NCI-H460 (cell line): ENCODE measurements around the gene EDAR. TPM values are rescaled to one million over a fixed set of nuclear protein-coding genes. Genes with fewer than 3 reads are reported as not detected.

ENCODE experiments used
- DNase-seq: peaks from one replicate; pipeline ENCODE4 v3.0.0-alpha.2; 2016; ENCODE audit warnings: low read depth; ENCODE audit errors: extremely low read depth
- polyA plus RNA-seq: library from polyadenylated mRNA; depleted of rRNA; stranded (reverse); fragments of >200 nt; gene quantifications from 2 replicates; pipeline ENCODE4 v1.2.3, GENCODE V29; 2014; cell fraction: nucleus; rRNA removed
- total RNA-seq: library from RNA; depleted of rRNA; stranded (reverse); fragments of >200 nt; shearing (Covaris generic); gene quantifications from 2 replicates; pipeline ENCODE4 v1.2.3, GENCODE V29; 2014; rRNA removed

EDAR gene
- total RNA-seq: not detected in 2 replicates
- polyA plus RNA-seq: not detected in 2 replicates

GRCh38 chr2:108988796-108989713 is at the start of gene EDAR:
Gene EDAR (minus strand): TSS chr2:108989220. CDS start chr2:108931014, 58,206 bp downstream.
- peak; percentile 31 for DNase-seq

- no peak for DNase-seq
Measured at GRCh38 chr2:109033171-109033570, 44.2 kb upstream of the EDAR start.

GRCh38 chr2:109032229-109032820 is 43.3 kb upstream of the EDAR start:
- DNase-seq: no peak

DNA sequence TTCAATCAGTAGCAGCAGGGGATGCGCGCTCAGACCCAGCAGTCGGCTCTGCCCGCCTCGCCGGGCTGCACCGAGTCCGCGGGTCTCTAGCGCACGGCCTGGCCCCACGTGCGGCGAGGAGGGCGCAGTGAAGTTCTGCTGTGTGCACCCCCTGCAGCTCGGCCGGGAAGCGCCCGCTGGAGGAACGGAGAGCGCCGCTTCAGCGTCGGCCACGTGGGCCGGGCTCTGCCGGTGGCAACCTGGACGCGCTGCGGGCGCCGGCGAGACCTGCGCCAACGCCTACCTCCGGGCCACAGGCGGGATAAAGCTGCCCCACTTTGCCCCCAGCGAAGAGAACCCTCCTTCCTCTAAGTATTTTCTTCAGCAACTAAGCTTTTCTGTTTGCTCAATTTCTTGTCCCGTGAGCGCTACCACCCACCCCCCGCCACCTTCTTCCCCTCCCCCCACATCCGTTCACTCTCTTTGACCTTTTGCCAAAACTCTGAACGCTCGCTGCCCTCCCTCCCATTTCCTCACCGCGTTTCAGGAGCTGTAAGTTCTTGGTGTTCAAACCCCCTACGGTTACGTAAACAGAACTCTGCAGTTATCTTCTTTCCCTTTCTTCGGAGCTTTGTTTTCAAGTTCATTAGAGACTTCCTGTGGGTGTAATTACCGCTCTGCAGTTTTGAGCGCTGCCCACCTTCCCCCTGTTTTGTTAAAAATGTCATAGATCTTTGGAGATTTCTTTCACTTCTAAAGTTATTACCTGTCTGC is 42.6 kb upstream of the EDAR start:
- DNase-seq: no peak

DNA sequence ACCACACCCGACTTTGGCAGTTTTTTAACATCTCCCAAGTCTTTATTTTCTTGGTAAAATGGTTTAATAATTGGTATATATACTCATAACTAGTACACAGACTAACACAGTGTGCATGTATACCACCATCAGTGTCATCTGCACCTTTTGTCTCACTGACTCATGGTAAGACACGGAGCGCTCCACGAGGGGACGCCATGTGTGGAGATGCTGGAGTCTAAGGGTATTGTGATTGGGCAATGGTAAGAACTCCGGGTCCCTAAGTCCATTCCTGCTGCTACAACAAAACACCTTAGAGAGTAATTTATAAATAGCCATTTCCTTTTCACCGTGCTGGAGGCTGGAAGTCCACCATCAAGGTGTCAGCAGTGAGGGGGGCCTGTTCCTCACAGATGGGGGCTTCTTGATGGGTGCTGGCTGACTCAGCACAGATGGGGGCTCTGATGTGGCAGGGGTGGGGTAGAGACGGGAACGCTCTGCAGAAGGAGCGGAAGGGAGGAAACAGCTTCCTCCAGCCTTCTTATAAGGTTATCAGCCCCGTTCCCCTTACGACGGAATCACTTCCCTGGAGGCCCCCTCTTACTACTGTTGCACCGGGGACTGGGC is 42.0 kb upstream of the EDAR start:
- no peak for DNase-seq

DNA sequence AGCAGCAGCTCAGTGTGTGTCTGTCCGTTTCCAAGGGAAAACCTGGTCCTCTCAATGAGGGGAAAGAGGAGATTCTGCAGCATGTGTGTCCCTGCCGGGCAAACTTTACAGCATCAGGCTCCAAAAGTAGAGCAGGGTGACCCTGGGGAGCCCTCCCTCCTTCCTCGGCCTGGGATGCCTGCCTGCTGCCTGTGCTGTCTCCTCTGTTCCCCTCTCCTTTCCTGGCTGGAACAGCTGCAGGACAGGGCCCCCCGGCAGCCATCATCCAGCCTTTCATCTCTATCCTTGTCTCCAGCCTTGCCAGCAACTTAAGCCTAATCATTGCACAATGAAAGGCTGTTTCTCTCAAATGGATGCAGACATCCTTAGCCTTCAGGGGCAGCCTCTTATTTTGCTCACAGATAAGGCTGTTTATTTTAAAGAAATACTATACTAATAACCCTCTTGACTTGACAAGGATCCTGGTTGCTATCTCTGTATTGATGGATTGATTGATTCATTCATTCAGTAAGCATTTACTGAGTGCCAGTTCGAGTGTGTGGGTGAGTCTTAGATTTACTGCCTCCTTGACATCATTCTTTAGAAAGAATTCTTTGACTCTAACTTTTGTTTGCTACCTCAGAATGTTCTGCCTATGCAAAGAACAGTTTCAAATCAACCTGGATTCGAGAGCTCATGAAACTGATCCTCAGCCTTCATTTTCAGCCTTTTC is 40.6 kb upstream of the EDAR start:
- DNase-seq: no peak

GRCh38 chr2:109028738-109029489 is 39.9 kb upstream of the EDAR start:
- DNase-seq: no peak

DNA sequence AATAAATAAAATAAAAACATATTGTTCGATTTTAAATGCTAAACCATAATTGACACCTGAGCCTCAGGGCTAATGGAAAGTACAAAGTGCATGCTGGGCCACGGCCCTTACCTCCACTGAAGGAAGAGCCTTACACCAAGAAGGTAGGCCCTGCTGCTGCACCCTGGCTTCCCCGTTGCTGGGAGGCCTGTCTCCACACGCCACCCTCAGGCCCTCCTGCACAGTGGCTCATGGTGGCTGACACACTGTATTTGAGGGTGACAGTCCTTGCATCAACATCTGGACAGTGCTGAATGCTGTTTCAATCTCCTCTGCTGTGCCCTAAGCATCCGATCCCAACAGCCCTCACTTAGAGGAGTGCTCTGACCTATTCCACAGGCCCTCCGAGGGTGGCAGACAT is 39.3 kb upstream of the EDAR start:
- no peak for DNase-seq

GRCh38 chr2:109027702-109028101 is 38.7 kb upstream of the EDAR start:
- DNase-seq: no peak

- DNase-seq: no peak
Measured at GRCh38 chr2:109024477-109024876, 35.5 kb upstream of the EDAR start.

DNA sequence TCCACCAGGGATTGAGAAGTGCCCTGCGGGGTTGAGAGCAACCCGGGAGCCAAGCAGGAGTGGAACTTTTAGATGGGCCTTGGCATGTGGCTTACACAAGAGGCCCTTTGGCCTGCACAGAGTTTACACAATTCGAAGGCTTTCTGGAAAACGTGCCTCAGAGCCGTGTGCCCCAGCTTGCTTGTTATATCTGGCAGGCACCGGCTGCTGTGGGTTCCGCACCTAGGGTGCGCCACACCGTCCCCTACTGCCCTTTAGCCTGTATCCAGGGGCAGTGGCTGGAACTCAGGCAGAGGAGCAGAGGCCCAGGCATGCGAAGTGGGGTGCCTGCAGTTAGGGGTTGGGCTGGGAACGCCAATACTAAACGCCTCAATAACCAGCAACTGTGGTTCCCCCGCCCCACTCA is 32.9 kb upstream of the EDAR start:
- DNase-seq: no peak

DNA sequence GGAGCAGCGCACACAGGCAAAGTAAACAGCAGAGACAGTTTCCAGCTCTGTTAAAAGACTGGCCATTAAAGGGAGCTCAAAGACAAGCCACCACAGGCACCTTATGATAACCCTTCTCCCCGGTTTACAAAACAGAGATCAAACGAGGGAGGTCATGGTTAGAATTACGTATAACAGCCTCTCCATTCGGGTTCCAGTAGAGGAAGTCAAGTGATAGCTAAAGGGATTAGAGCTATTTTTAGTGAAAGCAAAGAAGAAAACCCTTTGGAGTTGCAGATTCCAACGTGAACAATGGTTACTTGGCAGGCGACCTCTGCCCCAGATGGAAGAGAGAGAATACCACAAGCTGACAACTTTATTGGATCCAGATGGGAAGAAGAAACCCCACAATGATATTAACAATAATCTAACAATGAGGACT is 31.2 kb upstream of the EDAR start:
- DNase-seq: no peak

DNA sequence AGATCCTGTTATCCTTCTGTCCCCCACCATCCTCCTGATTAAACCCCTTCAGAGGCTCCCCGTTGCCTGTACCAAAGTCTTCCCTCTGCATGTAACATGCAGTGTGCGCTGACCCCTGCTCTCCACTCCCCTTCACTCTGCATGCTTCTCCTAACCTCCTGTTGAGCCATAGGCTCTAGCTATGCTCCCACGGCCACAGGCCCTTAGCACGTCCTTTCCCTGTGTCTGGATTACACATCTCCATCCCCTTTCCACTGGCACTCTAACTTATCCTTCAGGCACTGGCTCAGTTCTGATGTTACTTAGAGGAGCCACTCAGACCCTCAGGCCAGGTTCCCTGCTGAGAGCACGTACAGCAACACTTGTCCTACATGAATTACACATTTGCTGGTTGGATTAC is 29.4 kb upstream of the EDAR start:
- DNase-seq: no peak

DNA sequence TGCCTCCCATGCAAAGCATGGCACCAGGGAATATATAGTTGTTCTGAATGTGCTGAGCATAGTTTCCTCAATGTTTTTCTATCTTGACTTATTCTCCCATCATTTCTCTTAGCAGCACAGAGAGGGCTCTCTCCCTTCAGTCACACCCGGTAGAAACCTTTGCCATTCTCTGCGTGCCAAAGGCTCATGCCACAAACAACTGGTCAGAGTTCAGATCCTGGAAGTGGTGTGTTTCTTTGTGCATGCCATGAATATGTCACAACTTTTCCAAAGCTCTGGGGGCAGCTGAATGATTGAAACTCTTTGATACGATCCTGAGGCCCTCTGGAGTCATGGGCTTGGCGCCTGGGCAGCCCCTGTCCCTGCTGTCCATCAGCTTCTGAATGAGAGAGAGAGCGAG is 28.0 kb upstream of the EDAR start:
- no peak for DNase-seq

DNA sequence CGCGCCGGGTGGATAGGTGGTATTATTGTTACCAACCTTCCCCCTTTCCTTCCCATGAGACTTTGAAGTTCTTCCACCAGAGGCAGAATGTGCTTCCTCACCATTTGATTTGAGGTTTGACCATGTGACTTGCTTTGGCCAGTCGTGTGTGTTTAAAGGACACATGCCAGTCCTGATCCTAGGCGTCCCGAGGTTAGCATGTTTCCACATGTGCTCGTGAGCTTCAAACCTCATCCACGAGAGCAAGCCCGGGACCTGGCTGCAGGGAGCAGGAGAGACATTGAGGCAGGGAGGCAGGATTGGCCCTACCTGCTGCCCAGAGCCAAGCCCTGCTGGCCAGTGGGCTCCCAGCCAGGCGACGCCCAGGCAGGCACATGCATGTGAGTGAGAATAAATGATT is 27.4 kb upstream of the EDAR start:
- no peak for DNase-seq

GRCh38 chr2:109014476-109014875 is 25.5 kb upstream of the EDAR start:
- no peak for DNase-seq

GRCh38 chr2:109013051-109013450 is 24.0 kb upstream of the EDAR start:
- DNase-seq: no peak

DNA sequence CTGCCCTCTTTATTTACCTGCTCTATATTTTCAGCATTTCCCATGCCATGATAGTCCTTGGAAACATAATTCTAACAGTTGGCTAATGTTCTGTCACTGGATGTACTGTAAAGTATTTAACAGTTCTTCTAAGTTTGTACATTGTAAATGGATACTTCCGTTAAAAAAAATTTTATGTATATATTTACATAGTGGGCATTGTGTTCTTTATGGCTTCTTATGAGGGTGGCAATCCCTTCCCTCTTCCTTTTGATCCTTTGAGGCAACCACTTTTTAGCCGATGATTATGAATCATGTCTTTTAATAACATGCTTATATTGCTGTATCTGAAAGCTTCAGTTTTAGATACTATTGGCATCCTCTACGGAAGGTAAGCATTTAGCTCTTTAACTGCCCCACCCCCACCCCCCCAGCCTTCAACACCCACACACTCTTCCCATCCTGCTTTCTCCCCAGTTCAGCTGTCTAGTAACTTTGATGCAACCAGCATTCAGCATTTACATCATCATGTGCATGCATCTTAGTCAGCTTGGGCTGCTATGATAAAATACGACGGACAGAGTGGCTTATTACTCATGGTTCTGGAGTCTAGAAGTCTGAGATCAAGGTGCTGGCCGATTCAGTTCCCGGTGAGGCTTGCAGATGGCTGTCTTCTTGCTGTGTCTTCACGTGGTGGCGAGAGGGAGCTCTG is 21.0 kb upstream of the EDAR start:
- no peak for DNase-seq

DNA sequence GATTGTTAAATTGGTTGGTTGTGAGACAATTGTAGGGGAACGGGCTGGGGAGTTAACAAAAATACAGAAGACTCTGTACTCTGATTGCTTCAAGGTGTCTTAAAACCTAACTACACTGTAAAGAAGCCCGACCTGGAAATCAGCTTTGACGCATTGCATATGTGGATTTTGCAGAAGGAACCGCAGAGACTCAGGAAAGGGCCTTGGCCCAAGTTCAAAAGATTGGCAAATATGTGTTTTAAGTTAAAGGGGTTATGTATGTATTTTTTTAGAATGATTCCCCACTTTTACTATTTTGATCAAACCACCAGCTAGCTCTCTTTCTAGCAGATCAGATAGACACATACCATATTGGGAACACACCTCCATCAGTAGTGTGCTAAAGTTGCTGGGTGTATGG is 18.0 kb upstream of the EDAR start:
- no peak for DNase-seq
